HFF-Myc (cell line): Measurements from ENCODE around the gene SASH1.
"Not testable (repeated sequence)": the region's sequence is repeated elsewhere in the genome, so short reads cannot be mapped to it uniquely, and the experiment has no call there.

Experiments
- DNase-seq: peaks from one replicate; pipeline ENCODE4 v3.0.0-alpha.2; 2011; ENCODE audit warnings: low read depth; ENCODE audit errors: extremely low read depth
- H3K4me3 ChIP-seq: replicated peaks from 2 replicates; pipeline ENCODE4 v1.5.1; 2011; ENCODE audit warnings: low read depth, mild to moderate bottlenecking, control low read depth, low read length
- CTCF ChIP-seq: IDR thresholded peaks from 2 replicates; pipeline ENCODE4 v1.5.1; 2012; ENCODE audit warnings: mild to moderate bottlenecking, low read depth, low read length, control low read depth; ENCODE audit errors: missing control alignments

Gene SASH1

GRCh38 chr6:148375401-148375800, 32.8 kb downstream of the SASH1 start:
- DNase-seq: no peak
- no peak overlapping the region for H3K4me3 ChIP-seq
- TF ChIP-seq CTCF: no peak

GRCh38 chr6:148379481-148379880, 36.8 kb downstream of the SASH1 start:
- TF ChIP-seq CTCF: no peak
- no peak for DNase-seq
- H3K4me3 ChIP-seq: no peak overlapping the region

- no peak for TF ChIP-seq CTCF
- H3K4me3 ChIP-seq: no peak overlapping the region
- no peak for DNase-seq
Observed at GRCh38 chr6:148379966-148380713, 37.5 kb downstream of the SASH1 start.

GRCh38 chr6:148382051-148382450, 39.4 kb downstream of the SASH1 start:
- DNase-seq, H3K4me3 ChIP-seq: not testable (repeated sequence)

- H3K4me3 ChIP-seq: no peak overlapping the region
- no peak for TF ChIP-seq CTCF
Observed at GRCh38 chr6:148382861-148383260, 40.2 kb downstream of the SASH1 start.

GRCh38 chr6:148383658-148384368, 41.2 kb downstream of the SASH1 start:
- TF ChIP-seq CTCF: no peak
- DNase-seq: no peak
- no peak overlapping the region for H3K4me3 ChIP-seq

More at GRCh38 chr6:148382861-148383260, 40.2 kb downstream of the SASH1 start:
- DNase-seq: no peak

GRCh38 chr6:148385379-148385778, 42.7 kb downstream of the SASH1 start:
- DNase-seq: no peak
- no peak overlapping the region for H3K4me3 ChIP-seq
- TF ChIP-seq CTCF: no peak
